Rectal smooth muscle tissue (tissue), 1 donor: ENCODE results near the gene AFDN.

Experiments used
- H3K27ac ChIP-seq: one replicate; pipeline ENCODE4 v1.7.0; 2013; ENCODE audit warnings: low read depth, low read length, inconsistent platforms
- H3K27me3 ChIP-seq: one replicate; pipeline ENCODE4 v1.7.0; 2013; ENCODE audit warnings: low read length; ENCODE audit not compliant: control insufficient read depth, insufficient read depth
- H3K36me3 ChIP-seq: one replicate; pipeline ENCODE4 v1.7.0; 2013; ENCODE audit warnings: low read length; ENCODE audit not compliant: control insufficient read depth, insufficient read depth
- H3K4me1 ChIP-seq: one replicate; pipeline ENCODE4 v1.7.0; 2013; ENCODE audit warnings: low read length; ENCODE audit not compliant: control insufficient read depth, insufficient read depth
- H3K4me3 ChIP-seq: one replicate; pipeline ENCODE4 v1.7.0; 2013; ENCODE audit warnings: low read length
- H3K9ac ChIP-seq: one replicate; pipeline ENCODE4 v1.7.0; 2013; ENCODE audit warnings: low read length

AFDN gene

GRCh38 chr6:167951781-167952511 lies 125.2 kb downstream of the AFDN start:
- Histone ChIP-seq H3K36me3 (peaks cover 20% of the 10 kb centered on the region), H3K9ac (no peak overlapping the region), H3K27ac (no peak overlapping the region), H3K4me3 (no peak overlapping the region), H3K27me3 (no peaks in the 10 kb centered on the region), H3K4me1 (no peaks in the 10 kb centered on the region)

DNA sequence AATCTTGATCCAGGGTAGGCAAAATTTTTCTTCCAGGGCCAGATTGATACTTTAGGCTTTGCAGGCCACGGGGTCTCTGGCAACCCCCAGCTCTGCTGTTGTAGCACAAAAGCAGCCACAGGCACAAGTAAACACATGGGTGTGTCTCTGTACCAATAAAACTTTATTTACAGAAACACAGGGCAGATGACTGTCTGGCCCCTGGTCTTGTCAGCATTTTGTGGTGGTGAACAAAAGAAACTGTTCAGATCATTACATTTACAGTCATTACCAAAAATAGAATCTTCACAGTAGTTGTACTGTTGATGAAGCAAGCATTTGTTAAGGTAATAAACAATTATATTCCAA lies 125.8 kb downstream of the AFDN start:
- no peak overlapping the region for H3K4me3 ChIP-seq
- peaks cover 20% of the 10 kb centered on the region for H3K36me3 ChIP-seq
- H3K9ac ChIP-seq: no peak overlapping the region
- no peaks in the 10 kb centered on the region for H3K27me3 ChIP-seq
- no peak overlapping the region for H3K27ac ChIP-seq
- no peaks in the 10 kb centered on the region for H3K4me1 ChIP-seq

DNA sequence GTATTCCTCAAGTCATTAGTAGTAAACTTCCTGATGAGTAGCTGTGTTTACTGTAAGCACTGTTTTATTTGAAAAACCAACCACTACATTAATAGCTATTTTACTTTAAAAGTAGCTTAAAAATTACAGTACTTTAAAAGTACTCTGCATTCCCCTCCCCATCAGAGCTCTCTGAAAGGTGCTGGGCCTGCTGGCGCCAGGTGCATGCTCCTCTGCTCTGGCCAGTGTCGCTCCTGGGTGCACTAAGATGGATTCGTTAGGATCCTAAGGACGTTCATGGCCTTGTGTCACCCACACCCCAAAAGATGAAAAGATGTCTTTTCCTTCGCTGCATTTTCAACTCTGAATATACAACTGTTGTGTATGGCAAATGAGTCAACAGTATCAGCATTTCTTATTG lies 126.8 kb downstream of the AFDN start:
- Histone ChIP-seq H3K36me3 (peaks cover 20% of the 10 kb centered on the region), H3K4me1 (no peaks in the 10 kb centered on the region), H3K9ac (no peak overlapping the region), H3K27ac (no peak overlapping the region), H3K27me3 (no peaks in the 10 kb centered on the region), H3K4me3 (no peak overlapping the region)

DNA sequence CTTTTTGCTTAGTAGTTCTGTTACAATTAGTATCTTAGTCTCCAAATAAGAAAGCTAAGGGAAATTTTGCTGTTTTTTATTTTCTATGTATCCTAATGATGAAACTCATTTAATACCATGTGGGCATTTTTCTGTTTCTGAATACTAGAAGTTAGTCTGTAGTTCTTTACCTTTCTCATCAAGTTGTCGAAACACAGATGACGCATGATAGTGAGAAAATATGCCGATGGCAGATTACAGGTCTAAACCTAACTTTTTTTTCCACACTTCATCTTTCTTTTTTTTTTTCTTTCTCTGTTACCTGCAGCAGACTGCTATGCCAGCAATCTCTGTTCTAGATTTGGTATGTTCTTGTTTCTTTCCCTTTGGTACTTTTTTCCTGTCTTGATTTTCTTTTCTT lies 127.4 kb downstream of the AFDN start:
- peaks cover 16% of the 10 kb centered on the region for H3K36me3 ChIP-seq
- no peak overlapping the region for H3K9ac ChIP-seq
- H3K4me1 ChIP-seq: no peaks in the 10 kb centered on the region
- no peak overlapping the region for H3K27ac ChIP-seq
- H3K27me3 ChIP-seq: no peaks in the 10 kb centered on the region
- no peak overlapping the region for H3K4me3 ChIP-seq

GRCh38 chr6:167956491-167956890 lies 129.8 kb downstream of the AFDN start:
- H3K4me1 ChIP-seq: no peaks in the 10 kb centered on the region
- peaks cover 6% of the 10 kb centered on the region for H3K36me3 ChIP-seq
- H3K9ac ChIP-seq: no peak overlapping the region
- no peaks in the 10 kb centered on the region for H3K27me3 ChIP-seq
- H3K4me3 ChIP-seq: no peak overlapping the region
- no peak overlapping the region for H3K27ac ChIP-seq

- Histone ChIP-seq H3K36me3 (peaks cover 2% of the 10 kb centered on the region), H3K27me3 (no peaks in the 10 kb centered on the region), H3K9ac (no peak overlapping the region), H3K4me1 (no peaks in the 10 kb centered on the region), H3K4me3 (no peak overlapping the region), H3K27ac (no peak overlapping the region)
Measured at GRCh38 chr6:167956983-167957492, 130.3 kb downstream of the AFDN start.

GRCh38 chr6:167957626-167958025 lies 130.9 kb downstream of the AFDN start:
- no peaks in the 10 kb centered on the region for H3K36me3 ChIP-seq
- no peaks in the 10 kb centered on the region for H3K27me3 ChIP-seq
- no peak overlapping the region for H3K4me3 ChIP-seq
- H3K27ac ChIP-seq: no peak overlapping the region
- no peak overlapping the region for H3K9ac ChIP-seq
- H3K4me1 ChIP-seq: no peaks in the 10 kb centered on the region

GRCh38 chr6:167960579-167960978 lies 133.9 kb downstream of the AFDN start:
- Histone ChIP-seq H3K9ac (no peak overlapping the region), H3K4me3 (no peak overlapping the region), H3K36me3 (peaks cover 3% of the 10 kb centered on the region), H3K27me3 (no peaks in the 10 kb centered on the region), H3K4me1 (no peaks in the 10 kb centered on the region), H3K27ac (no peak overlapping the region)

DNA sequence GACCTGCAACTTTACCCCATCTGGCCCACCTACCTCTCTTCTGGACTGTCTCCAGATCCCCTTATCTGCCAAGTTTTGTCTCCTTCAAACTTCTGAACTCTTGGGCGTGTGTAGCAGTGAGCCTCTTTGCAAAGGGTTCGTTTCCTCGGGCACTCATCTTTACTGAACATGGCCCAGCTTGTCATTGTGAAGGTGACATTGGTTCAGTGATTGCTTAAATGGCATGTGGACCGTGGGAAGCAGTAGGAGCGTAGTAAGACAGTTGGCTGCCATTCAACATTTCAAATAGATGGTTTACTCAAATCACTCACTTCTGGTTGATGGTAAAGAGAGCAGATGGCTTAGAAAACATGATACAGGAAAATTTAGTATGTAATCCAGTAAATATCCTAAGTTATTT lies 136.0 kb downstream of the AFDN start:
- Histone ChIP-seq H3K4me3 (no peak overlapping the region), H3K27me3 (no peaks in the 10 kb centered on the region), H3K4me1 (no peaks in the 10 kb centered on the region), H3K9ac (no peak overlapping the region), H3K36me3 (peaks cover 14% of the 10 kb centered on the region), H3K27ac (no peak overlapping the region)

DNA sequence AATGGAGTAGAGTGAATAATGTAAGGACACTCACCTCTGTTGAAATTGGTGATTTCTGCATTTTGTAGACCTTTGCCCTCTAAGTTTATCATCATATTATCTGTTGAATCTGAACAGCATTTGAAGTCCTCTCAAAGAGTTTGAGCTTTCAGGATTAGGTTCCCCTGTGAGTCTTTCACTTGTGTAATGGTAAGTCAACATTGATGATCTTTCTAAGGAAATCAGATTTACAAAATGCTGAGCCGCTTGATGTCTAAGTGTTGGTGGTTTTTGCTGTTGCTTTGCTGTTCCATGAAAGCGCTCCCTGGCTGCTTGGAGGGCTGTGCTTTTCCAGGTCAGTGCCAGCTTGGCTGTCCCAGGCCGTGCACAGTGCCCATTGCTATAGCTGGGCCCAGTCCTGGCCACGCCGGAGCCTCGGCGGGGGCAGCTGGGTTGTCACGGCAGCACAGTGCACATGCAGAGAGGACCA lies 136.9 kb downstream of the AFDN start:
- H3K27ac ChIP-seq: no peak overlapping the region
- H3K9ac ChIP-seq: no peak overlapping the region
- no peaks in the 10 kb centered on the region for H3K27me3 ChIP-seq
- peaks cover 15% of the 10 kb centered on the region for H3K36me3 ChIP-seq
- H3K4me3 ChIP-seq: no peak overlapping the region
- H3K4me1 ChIP-seq: no peaks in the 10 kb centered on the region

DNA sequence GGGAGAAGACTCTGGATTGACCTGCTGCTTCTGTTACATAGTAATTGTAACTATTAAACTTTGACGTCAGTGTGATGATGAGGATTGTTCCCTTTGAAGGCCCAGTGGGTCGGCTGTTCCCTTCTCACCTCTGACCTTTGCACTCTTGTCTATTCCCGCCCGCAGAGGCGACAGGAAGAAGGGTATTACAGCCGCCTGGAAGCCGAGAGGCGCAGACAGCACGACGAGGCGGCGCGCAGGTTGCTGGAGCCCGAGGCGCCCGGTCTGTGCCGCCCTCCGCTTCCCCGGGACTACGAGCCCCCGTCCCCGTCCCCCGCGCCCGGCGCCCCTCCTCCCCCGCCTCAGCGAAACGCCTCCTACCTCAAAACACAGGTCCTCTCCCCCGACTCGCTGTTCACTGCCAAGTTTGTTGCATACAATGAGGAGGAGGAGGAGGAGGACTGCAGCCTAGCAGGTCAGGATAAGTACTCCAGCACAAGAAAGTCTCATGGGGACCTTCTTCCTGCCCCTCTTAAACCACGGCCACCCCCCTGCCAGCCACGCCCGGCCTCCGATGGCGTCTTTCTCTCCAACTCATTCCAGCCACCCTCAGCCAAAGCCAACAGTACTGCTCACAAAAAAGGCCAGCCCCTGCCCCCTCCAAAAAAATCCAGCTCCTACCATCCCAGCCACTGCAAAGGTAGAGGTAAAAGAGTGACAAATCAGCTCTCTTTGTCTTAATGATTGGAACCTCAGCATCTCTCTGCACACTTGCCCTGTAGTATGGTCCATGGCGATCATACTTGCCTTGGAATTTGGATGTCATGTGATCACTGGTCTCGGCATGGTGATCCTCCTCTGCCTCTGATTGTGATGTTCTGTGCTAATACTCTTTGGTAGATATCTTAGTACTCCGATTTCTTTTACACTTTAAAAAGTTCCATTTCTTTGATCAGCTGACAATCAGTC lies 139.2 kb downstream of the AFDN start:
- H3K27me3 ChIP-seq: no peaks in the 10 kb centered on the region
- no peaks in the 10 kb centered on the region for H3K4me1 ChIP-seq
- no peak overlapping the region for H3K27ac ChIP-seq
- no peak overlapping the region for H3K4me3 ChIP-seq
- H3K36me3 ChIP-seq: peaks cover 24% of the 10 kb centered on the region
- H3K9ac ChIP-seq: no peak overlapping the region

DNA sequence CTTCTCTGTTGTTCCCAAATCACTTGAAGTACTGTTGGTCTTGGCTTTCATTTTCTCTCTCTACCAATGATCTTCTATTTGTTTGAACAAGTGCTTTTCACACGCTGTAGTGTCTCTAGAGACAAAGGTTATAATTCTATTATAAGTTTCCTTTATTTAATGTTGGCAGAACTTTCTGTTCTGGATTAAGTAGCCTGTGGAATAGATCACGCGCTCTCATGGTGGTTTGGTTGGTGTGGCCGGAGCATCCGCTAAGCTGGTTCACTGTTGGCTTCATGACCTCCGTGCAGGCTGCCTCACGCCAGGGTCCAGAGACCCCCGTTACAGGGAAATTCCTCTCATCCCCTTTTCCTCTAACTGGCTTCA lies 139.8 kb downstream of the AFDN start:
- no peaks in the 10 kb centered on the region for H3K4me1 ChIP-seq
- no peak overlapping the region for H3K4me3 ChIP-seq
- no peak overlapping the region for H3K27ac ChIP-seq
- peaks cover 25% of the 10 kb centered on the region for H3K36me3 ChIP-seq
- H3K27me3 ChIP-seq: no peaks in the 10 kb centered on the region
- no peak overlapping the region for H3K9ac ChIP-seq
